HG02981 (cell line): ENCODE measurements around the gene BCKDHB.

ENCODE experiments used
- ATAC-seq: cut with Tn5 transposase; IDR thresholded peaks from one replicate; pipeline ENCODE4 v1.9.1; 2021; ENCODE audit warnings: mild to moderate bottlenecking, moderate library complexity; ENCODE audit not compliant: unreplicated experiment

BCKDHB gene

GRCh38 chr6:80325742-80326141, 219.3 kb downstream of the BCKDHB start:
- no peak for ATAC-seq

GRCh38 chr6:80328652-80329051, 222.2 kb downstream of the BCKDHB start:
- no peak for ATAC-seq

- ATAC-seq: no peak
Observed at GRCh38 chr6:80329496-80329895, 223.0 kb downstream of the BCKDHB start.

- ATAC-seq: no peak
Observed at GRCh38 chr6:80330961-80331360, 224.5 kb downstream of the BCKDHB start.

GRCh38 chr6:80331522-80331921, 225.1 kb downstream of the BCKDHB start:
- no peak for ATAC-seq

GRCh38 chr6:80331974-80332373, 225.5 kb downstream of the BCKDHB start:
- ATAC-seq: no peak

GRCh38 chr6:80333342-80333741, 226.9 kb downstream of the BCKDHB start:
- ATAC-seq: no peak

- no peak for ATAC-seq
Observed at GRCh38 chr6:80335121-80335531, 228.7 kb downstream of the BCKDHB start.

- ATAC-seq: no peak
Observed at GRCh38 chr6:80336911-80337310, 230.4 kb downstream of the BCKDHB start.

- peak; percentile 90 for ATAC-seq
Observed at GRCh38 chr6:80338201-80338836, 231.8 kb downstream of the BCKDHB start.

- ATAC-seq: no peak
Observed at GRCh38 chr6:80339421-80339820, 232.9 kb downstream of the BCKDHB start.

GRCh38 chr6:80340280-80340679, 233.8 kb downstream of the BCKDHB start:
- no peak for ATAC-seq

GRCh38 chr6:80340686-80341085, 234.2 kb downstream of the BCKDHB start:
- no peak for ATAC-seq

- no peak for ATAC-seq
Observed at GRCh38 chr6:80341330-80341729, 234.9 kb downstream of the BCKDHB start.

- no peak for ATAC-seq
Observed at GRCh38 chr6:80343511-80343910, 237.0 kb downstream of the BCKDHB start.

GRCh38 chr6:80347101-80347500, 240.6 kb downstream of the BCKDHB start:
- ATAC-seq: no peak

GRCh38 chr6:80348263-80348662, 241.8 kb downstream of the BCKDHB start:
- no peak for ATAC-seq

GRCh38 chr6:80356000-80356399, 249.5 kb downstream of the BCKDHB start:
- ATAC-seq: no peak

GRCh38 chr6:80356545-80356944, 250.1 kb downstream of the BCKDHB start:
- ATAC-seq: no peak

GRCh38 chr6:80357081-80357480, 250.6 kb downstream of the BCKDHB start:
- ATAC-seq: no peak

- no peak for ATAC-seq
Observed at GRCh38 chr6:80357674-80358073, 251.2 kb downstream of the BCKDHB start.

GRCh38 chr6:80363501-80364122, 257.1 kb downstream of the BCKDHB start:
- ATAC-seq: no peak

GRCh38 chr6:80364149-80364548, 257.7 kb downstream of the BCKDHB start:
- no peak for ATAC-seq
